LHCN-M2 (cell line): ENCODE data around the gene ACOX3. TPM values are rescaled to one million over a fixed set of nuclear protein-coding genes. Genes with fewer than 3 reads are reported as not detected.
"Not testable (repeated sequence)": the region's sequence is repeated elsewhere in the genome, so short reads cannot be mapped to it uniquely, and the experiment has no call there.

Source experiments
- DNase-seq: peaks from one replicate; pipeline ENCODE4 v3.0.0-alpha.2; 2012; ENCODE audit warnings: low read depth
- total RNA-seq: library from RNA; depleted of rRNA; stranded (reverse); fragments of >200 nt; gene quantifications from 2 replicates; pipeline ENCODE4 v1.2.3, GENCODE V29; 2014

Gene ACOX3
- total RNA-seq, 1 experiment from 2014 or later = 27.3 TPM

GRCh38 chr4:8435656-8436121 lies 4.8 kb downstream of the ACOX3 start:
- no peak for DNase-seq

GRCh38 chr4:8434251-8435073 lies 6.1 kb downstream of the ACOX3 start:
- DNase-seq = no peak

GRCh38 chr4:8433136-8433535 lies 7.4 kb downstream of the ACOX3 start:
- DNase-seq = no peak

GRCh38 chr4:8431553-8431952 lies 9.0 kb downstream of the ACOX3 start:
- DNase-seq = no peak

GRCh38 chr4:8428288-8429097 lies 12.0 kb downstream of the ACOX3 start:
- DNase-seq = peak; percentile 87

- DNase-seq = peak; percentile 74
These were observed 12.7 kb downstream of the ACOX3 start for GRCh38 chr4:8427761-8428287.

GRCh38 chr4:8427262-8427661 lies 13.3 kb downstream of the ACOX3 start:
- DNase-seq = no peak

GRCh38 chr4:8422786-8423185 lies 17.7 kb downstream of the ACOX3 start:
- DNase-seq = no peak

- DNase-seq = no peak
These were observed 18.2 kb downstream of the ACOX3 start for GRCh38 chr4:8422327-8422726.

- not testable (repeated sequence) for DNase-seq
These were observed 20.4 kb downstream of the ACOX3 start for GRCh38 chr4:8420151-8420550.

- DNase-seq = peak; percentile 44
These were observed 21.1 kb downstream of the ACOX3 start for GRCh38 chr4:8419222-8420041.

GRCh38 chr4:8417071-8417614 lies 23.4 kb downstream of the ACOX3 start:
- DNase-seq = no peak

GRCh38 chr4:8414377-8414776 lies 26.1 kb downstream of the ACOX3 start:
- no peak for DNase-seq

- no peak for DNase-seq
These were observed 28.2 kb downstream of the ACOX3 start for GRCh38 chr4:8412288-8412687.

- DNase-seq = no peak
These were observed 29.0 kb downstream of the ACOX3 start for GRCh38 chr4:8411351-8412180.

- DNase-seq = peak; percentile 53
These were observed 29.8 kb downstream of the ACOX3 start for GRCh38 chr4:8410641-8411271.

GRCh38 chr4:8410066-8410625 lies 30.4 kb downstream of the ACOX3 start:
- DNase-seq = no peak

GRCh38 chr4:8409264-8410065 lies 31.1 kb downstream of the ACOX3 start:
- peak; percentile 41 for DNase-seq

GRCh38 chr4:8407756-8408155 lies 32.8 kb downstream of the ACOX3 start:
- DNase-seq = no peak
